Stimulated activated memory B cell treated with anti-CD40 and anti-IgM and Interleukin-4, amounts not matched to agents 10 μg/mL and 1 μg/mL and 100 μg/mL, for 72 hours (primary cell): Measurements from ENCODE around the gene LHFPL5.

ENCODE experiments used
- ATAC-seq: fragments of 150-1000 bp; cut with Tn5 transposase; 2 replicates; pipeline ENCODE4 v1.10.0; 2021
- H3K27ac Mint-ChIP-seq: one replicate; pipeline ENCODE4 v1.8.0; 2022; ENCODE audit warnings: mild to moderate bottlenecking, mixed read lengths
- H3K27me3 Mint-ChIP-seq: one replicate; pipeline ENCODE4 v1.8.0; 2022; ENCODE audit warnings: mixed read lengths
- H3K36me3 Mint-ChIP-seq: one replicate; pipeline ENCODE4 v1.8.0; 2022; ENCODE audit warnings: mixed read lengths
- H3K4me1 Mint-ChIP-seq: one replicate; pipeline ENCODE4 v1.8.0; 2022; ENCODE audit warnings: mixed read lengths
- H3K4me3 Mint-ChIP-seq: one replicate; pipeline ENCODE4 v1.8.0; 2022; ENCODE audit warnings: mild to moderate bottlenecking, moderate library complexity, mixed read lengths
- H3K9me3 Mint-ChIP-seq: one replicate; pipeline ENCODE4 v1.8.0; 2022; ENCODE audit warnings: mixed read lengths

LHFPL5 gene

DNA sequence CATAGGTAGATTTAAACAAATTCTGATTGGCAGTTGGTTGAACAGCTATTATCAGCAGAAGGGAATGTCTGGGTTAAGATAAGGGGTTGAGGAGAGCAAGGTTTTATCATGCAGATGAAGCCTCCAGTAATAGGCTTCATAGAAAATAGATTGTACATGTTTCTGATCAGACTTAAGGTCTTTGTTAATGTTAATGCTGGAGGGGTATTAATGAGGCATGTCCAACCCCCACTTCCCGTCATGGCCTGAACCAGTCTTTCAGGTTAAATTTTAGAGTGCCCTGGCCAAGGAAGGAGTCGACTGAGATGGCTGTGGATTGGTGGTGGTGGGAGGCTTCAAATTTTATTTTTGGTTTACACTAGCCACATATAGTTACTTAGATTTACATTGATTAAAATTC lies 21.0 kb upstream of the LHFPL5 start:
- Mint-ChIP-seq H3K4me3 (no peak overlapping the region), H3K9me3 (no peaks in the 10 kb centered on the region), H3K36me3 (no peaks in the 10 kb centered on the region), H3K27ac (no peak overlapping the region), H3K4me1 (no peaks in the 10 kb centered on the region), H3K27me3 (peaks cover 73% of the 10 kb centered on the region)
- ATAC-seq: no peak

DNA sequence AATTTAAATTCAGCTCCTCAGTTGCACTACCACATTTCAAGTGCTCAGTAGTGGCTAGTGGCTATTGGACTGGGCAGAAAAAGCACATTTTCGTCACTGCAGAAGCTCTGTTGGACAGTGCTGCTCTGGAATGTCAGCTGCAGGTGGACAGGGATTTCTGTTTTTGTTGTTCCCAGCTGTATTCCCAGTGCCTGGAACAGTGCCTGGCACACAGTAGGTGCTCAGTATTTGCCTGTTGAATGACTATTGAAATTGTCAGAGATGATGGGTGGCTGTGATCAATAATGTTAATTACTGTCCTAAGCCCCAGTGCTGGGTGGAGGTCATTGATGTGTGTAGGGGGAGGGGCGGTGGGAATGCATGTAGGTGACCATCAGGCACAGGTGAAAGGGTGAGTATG lies 18.9 kb upstream of the LHFPL5 start:
- ATAC-seq: no peak
- H3K4me3 Mint-ChIP-seq: no peak overlapping the region
- no peak overlapping the region for H3K27ac Mint-ChIP-seq
- no peaks in the 10 kb centered on the region for H3K36me3 Mint-ChIP-seq
- no peaks in the 10 kb centered on the region for H3K4me1 Mint-ChIP-seq
- no peaks in the 10 kb centered on the region for H3K9me3 Mint-ChIP-seq
- peaks cover 79% of the 10 kb centered on the region for H3K27me3 Mint-ChIP-seq

DNA sequence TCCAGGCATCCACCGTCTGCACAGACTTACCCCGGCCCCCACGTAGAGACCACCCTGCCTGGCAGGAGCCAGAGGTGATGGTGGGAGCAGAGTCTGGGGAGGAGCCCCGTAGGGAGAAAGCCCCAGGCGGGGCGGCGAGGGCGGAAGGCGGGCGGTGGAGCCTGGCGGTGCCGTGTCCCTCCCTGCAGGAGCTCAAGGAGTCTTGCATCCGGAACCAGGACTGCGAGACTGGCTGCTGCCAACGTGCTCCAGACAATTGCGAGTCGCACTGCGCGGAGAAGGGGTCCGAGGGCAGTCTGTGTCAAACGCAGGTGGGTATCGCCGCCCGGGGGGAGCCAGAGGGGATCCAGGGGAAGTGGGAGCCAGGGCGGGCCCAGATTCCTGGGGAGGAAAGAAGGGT lies 18.3 kb upstream of the LHFPL5 start:
- H3K4me3 Mint-ChIP-seq: no peak overlapping the region
- no peak for ATAC-seq
- no peaks in the 10 kb centered on the region for H3K9me3 Mint-ChIP-seq
- peaks cover 74% of the 10 kb centered on the region for H3K27me3 Mint-ChIP-seq
- H3K4me1 Mint-ChIP-seq: no peaks in the 10 kb centered on the region
- no peak overlapping the region for H3K27ac Mint-ChIP-seq
- H3K36me3 Mint-ChIP-seq: no peaks in the 10 kb centered on the region

DNA sequence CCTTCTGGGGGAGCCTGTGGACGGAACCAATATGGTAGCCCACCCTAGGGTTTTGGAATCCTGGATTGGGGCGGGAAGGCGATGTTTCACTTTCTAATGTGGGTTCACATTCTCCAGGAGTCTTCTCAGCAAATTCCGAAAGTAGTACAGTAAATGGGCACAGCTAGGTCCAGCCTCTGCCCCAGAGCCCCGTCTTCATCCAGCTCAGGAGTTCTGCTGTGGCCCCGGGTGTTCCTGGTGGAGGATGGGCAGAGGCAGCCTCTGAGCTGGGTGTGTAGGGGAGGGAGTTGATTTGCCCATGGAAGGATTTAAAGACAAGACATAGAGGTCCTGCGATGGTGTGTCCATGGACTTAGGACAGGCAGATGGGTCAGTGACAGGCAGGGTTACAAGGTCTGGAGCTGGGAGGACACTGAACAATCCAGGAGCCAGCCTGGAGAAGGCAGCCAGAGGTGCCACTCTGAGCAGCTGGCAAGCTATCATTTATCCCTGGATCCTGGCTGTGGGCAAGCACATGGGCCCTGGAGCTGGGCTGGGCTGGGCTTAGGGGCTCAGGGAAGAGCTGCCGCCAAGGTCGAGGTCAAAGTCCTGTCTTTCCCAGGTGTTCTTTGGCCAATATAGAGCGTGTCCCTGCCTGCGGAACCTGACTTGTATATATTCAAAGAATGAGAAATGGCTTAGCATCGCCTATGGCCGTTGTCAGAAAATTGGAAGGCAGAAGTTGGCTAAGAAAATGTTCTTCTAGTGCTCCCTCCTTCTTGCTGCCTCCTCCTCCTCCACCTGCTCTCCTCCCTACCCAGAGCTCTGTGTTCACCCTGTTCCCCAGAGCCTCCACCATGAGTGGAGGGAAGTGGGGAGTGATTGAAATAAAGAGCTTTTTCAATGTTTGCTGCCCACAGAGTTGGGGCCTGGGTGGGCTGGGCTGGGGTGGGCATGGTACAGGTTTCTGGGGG lies 17.6 kb upstream of the LHFPL5 start:
- H3K9me3 Mint-ChIP-seq: no peaks in the 10 kb centered on the region
- ATAC-seq: no peak

DNA sequence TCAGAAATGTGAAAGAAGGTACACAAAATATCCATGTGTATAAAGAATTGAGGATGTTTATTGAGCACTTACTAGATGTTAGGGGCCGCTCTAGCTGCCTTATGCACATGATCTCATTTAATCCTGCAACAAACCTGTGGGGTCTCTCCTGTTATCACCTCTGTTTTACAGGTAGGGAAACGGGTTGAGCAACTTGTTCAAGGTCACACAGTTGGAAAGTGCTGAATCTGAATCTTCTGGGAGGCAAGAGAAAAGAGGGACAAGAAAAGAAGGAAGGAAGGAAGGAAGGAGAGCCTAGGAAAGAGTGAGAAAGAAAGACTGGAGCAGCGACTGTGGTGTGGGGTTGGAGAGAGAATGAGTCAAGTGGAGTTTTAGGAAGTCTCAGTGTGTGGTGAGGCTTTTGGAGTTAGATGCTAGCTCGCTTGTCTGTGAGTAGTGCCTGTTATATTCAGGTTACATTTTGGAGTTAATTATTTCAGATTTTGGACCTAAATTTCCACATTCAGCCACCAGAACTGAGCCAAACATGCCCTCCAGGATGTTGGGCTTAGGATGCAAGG lies 16.6 kb upstream of the LHFPL5 start:
- no peaks in the 10 kb centered on the region for H3K9me3 Mint-ChIP-seq
- no peak overlapping the region for H3K27ac Mint-ChIP-seq
- no peaks in the 10 kb centered on the region for H3K4me1 Mint-ChIP-seq
- ATAC-seq: no peak
- H3K4me3 Mint-ChIP-seq: no peak overlapping the region
- H3K36me3 Mint-ChIP-seq: no peaks in the 10 kb centered on the region
- peaks cover 60% of the 10 kb centered on the region for H3K27me3 Mint-ChIP-seq

More for the DNA sequence above, 17.6 kb upstream of the LHFPL5 start:
- no peak overlapping the region for H3K27ac Mint-ChIP-seq
- no peak overlapping the region for H3K4me3 Mint-ChIP-seq
- H3K27me3 Mint-ChIP-seq: peaks cover 67% of the 10 kb centered on the region
- H3K4me1 Mint-ChIP-seq: no peaks in the 10 kb centered on the region
- H3K36me3 Mint-ChIP-seq: no peaks in the 10 kb centered on the region

DNA sequence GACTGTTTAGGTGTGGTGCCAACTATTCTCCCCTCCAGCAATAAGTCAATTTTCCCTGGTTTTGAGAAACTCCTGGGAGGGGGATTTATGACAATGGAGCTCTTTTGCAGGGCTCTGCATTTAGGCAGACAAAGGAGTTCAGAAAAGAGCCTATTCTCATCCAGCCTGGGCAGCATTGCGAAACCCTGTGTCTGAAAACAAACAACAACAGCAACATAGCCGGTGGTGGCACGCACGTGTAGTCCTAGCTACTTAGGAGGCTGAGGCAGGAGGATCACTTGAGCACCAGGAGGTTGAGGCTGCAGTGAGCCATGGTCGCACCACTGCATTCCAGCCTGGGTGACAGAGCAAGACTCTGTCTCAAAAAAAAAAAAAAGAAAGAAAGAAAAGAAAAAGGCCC lies 14.5 kb upstream of the LHFPL5 start:
- Mint-ChIP-seq H3K27me3 (peaks cover 48% of the 10 kb centered on the region), H3K9me3 (no peaks in the 10 kb centered on the region), H3K36me3 (no peaks in the 10 kb centered on the region), H3K4me1 (no peaks in the 10 kb centered on the region), H3K4me3 (no peak overlapping the region), H3K27ac (no peak overlapping the region)
- ATAC-seq: no peak

DNA sequence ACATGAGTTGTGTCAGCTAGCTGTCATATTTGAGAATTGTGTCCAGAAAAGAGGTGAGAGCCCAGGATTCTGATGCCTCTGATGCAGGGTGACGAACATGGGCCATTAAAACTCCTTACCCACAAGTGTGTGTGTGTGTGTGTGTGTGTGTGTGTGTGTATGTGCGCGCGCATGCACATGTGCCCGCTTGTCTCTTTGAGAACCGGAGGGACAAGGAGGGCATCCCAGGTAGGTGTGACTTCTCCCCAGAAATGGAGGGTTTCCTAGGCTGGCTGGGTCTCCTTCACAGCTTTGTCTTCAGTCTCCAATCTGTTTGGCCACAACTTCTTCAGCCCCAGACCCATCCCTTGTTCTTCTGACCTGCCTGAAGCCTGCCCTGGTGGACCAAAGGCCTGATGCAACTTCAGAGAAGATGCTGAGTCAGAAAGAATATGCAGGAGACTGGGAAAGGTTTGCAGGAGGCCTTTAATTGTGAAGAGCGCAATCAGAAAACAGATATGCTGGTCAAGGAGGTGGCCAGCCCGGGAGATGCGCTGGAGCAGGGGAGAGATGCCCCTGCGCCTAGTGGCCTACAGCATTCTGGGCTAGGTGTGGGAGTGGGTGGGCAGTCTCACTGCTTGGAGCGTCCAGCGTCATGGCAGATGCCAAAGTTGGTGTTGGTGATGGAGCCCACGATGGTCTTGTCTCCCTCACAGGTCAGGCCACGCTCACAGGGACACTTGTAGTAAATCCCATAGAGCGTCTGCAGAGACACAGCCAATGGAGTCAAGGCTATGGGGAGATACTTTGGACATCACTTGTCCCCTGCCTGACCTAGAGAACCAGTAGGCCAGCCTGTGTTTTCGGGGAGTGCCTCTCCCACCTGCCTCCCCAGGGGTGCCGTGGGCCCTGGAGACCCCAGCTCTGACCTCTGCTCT lies 10.4 kb upstream of the LHFPL5 start:
- ATAC-seq: no peak
- H3K9me3 Mint-ChIP-seq: no peaks in the 10 kb centered on the region
- H3K4me1 Mint-ChIP-seq: no peaks in the 10 kb centered on the region
- peaks cover 27% of the 10 kb centered on the region for H3K27me3 Mint-ChIP-seq
- no peak overlapping the region for H3K27ac Mint-ChIP-seq
- H3K4me3 Mint-ChIP-seq: no peak overlapping the region
- no peaks in the 10 kb centered on the region for H3K36me3 Mint-ChIP-seq

DNA sequence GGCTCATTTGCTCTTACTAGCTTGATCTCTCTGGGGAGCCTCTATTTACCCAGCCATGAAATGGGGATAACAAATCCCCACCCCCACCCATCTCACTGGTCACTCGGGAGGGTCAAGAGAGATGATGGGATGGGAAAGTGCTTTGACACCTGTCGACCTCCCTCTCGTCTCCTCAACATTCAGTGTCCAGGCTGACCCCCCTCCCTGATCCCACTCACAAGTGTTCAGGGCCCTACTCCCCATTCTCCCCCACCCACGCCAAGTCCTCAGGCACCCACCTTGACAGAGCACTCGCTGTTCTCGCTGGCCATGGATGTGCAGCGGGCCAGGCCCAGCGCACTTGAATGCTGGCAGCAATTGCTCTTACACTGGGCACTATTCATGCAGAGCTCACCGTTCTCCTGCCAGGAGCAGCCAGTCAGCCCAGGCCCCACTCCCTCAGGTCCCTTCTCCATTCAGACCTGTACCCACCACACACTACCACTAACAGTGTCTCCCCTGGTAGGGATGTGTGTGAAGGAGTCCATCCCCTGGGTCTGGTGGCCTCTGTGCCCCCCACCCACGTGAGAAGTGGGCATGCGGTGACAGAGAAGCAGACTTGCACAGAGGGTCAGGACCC lies 9.6 kb upstream of the LHFPL5 start:
- no peaks in the 10 kb centered on the region for H3K9me3 Mint-ChIP-seq
- H3K27me3 Mint-ChIP-seq: peaks cover 20% of the 10 kb centered on the region
- H3K4me1 Mint-ChIP-seq: no peaks in the 10 kb centered on the region
- H3K36me3 Mint-ChIP-seq: no peaks in the 10 kb centered on the region
- H3K27ac Mint-ChIP-seq: no peak overlapping the region
- no peak overlapping the region for H3K4me3 Mint-ChIP-seq
- ATAC-seq: peak; percentile 49

DNA sequence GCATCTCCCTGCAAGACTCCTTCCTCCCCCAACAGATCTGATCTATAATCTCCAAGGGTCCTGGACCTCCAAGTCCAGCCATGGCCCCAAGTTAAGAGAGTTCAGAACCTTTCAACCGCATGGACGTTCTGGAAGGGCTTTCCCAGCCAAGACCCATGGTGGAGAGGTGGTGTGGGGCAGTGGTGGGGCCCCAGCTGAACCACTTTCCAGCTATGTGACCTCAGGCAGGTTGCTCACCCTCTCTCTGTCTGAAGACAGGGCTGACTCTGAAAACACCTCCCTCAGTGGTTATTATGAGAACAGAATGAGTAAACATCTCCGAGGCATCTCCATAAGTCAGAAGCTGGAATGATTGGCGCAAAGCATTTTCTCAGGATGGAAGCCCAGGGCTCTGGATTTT lies 8.9 kb upstream of the LHFPL5 start:
- Mint-ChIP-seq H3K4me3 (no peak overlapping the region), H3K9me3 (no peaks in the 10 kb centered on the region), H3K36me3 (no peaks in the 10 kb centered on the region), H3K27me3 (peaks cover 14% of the 10 kb centered on the region), H3K27ac (no peak overlapping the region), H3K4me1 (no peaks in the 10 kb centered on the region)
- no peak for ATAC-seq

DNA sequence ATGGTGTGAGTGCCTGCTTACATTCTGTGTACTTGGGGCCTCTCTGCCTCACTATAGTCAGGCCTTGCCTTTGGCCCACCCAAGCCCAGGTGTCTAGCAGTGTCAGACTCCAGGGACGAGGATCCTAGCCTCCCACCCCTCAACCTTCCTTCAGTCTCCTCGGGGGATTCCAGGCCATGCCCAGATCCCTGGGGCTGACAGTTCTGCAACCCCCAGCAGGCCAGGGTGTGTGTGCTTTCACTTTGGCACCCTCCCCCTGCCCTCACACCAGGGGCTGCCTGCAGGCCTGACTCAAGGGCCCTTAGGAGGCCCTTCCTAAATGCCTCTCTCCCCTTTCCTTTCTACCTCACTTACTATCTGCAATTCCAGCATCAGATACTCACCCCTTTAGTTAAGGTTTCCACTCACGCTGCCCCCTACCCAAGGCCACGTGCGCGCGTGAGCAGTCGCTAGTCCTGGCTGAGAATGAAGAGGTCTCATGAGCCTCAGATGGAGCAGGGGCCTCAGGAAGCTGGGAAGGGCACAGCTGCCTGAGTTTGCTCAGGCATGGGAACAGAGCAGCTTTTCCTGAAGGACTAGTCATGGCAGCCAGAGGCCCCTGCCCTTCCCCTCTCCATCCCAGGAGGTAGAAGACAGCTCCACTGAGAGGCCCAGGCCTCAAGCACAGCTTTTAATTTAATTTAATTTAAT lies 7.2 kb upstream of the LHFPL5 start:
- no peak for ATAC-seq
- H3K27ac Mint-ChIP-seq: no peak overlapping the region
- no peaks in the 10 kb centered on the region for H3K4me1 Mint-ChIP-seq
- no peaks in the 10 kb centered on the region for H3K9me3 Mint-ChIP-seq
- no peak overlapping the region for H3K4me3 Mint-ChIP-seq
- H3K27me3 Mint-ChIP-seq: peaks cover 14% of the 10 kb centered on the region
- no peaks in the 10 kb centered on the region for H3K36me3 Mint-ChIP-seq

DNA sequence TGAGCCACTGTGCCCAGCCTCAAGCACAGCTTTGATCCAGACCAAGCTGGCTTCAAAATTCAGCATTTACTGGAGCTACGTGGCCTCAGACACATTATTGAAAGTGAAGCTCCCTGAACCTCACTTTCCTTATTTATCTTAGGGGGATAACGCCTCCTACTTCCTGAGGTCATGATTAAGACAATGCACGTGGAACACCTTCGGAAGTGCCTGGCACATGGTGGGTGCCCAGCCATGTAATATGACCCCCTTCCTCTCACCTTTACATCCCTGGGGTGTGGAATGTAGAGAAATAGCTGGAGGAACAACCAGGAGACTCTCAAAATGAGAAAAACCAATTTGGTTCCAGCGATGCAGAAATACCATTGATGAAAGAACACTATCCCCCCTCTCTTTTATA lies 6.4 kb upstream of the LHFPL5 start:
- no peaks in the 10 kb centered on the region for H3K9me3 Mint-ChIP-seq
- no peaks in the 10 kb centered on the region for H3K36me3 Mint-ChIP-seq
- H3K4me1 Mint-ChIP-seq: no peaks in the 10 kb centered on the region
- H3K27me3 Mint-ChIP-seq: peaks cover 14% of the 10 kb centered on the region
- no peak for ATAC-seq
- H3K27ac Mint-ChIP-seq: no peak overlapping the region
- H3K4me3 Mint-ChIP-seq: no peak overlapping the region

DNA sequence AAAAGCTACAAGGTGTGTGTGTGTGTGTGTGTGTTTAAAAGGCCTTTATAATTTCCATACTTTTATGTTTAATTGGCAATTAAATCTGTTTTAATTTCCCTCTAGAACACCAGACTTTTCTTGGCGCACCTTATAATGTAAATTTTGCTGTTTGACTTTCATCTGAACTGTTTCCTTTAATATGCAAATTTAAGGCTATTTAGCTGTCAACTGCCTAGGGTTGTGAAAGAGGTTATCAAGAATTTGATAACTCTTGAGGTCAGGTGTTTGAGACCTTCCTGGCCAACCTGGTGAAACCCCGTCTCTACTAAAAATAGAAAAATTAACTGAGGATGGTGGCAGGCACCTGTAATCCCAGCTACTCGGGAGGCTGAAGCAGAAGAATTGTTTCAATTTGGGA lies 4.0 kb upstream of the LHFPL5 start:
- Mint-ChIP-seq H3K36me3 (no peaks in the 10 kb centered on the region), H3K9me3 (no peaks in the 10 kb centered on the region), H3K4me1 (peaks cover 8% of the 10 kb centered on the region), H3K27ac (no peak overlapping the region), H3K4me3 (no peak overlapping the region), H3K27me3 (peaks cover 25% of the 10 kb centered on the region)
- ATAC-seq: no peak

DNA sequence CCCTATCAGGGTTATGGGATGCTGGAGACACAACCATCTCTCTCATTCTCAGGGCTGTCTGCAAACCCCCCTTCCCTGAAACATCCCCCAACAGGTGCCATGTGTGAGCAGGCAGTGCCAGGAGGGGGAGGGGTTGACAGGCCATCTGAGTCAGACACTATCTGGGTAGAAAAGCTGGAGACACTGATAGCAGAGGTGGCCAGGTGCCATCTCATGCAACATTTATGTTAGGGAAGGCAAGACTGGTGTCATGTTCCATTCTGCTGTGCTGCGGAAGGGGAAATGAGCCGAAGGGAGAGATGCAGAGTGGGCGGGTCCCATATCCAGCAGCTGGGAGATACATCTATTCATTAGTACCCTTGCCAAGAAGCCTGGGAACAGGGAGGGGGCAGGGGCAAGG lies 3.5 kb downstream of the LHFPL5 start:
- H3K36me3 Mint-ChIP-seq: no peaks in the 10 kb centered on the region
- H3K9me3 Mint-ChIP-seq: no peaks in the 10 kb centered on the region
- H3K27ac Mint-ChIP-seq: no peak overlapping the region
- no peak for ATAC-seq
- H3K4me1 Mint-ChIP-seq: peaks cover 8% of the 10 kb centered on the region
- peaks cover 64% of the 10 kb centered on the region for H3K27me3 Mint-ChIP-seq
- no peak overlapping the region for H3K4me3 Mint-ChIP-seq

DNA sequence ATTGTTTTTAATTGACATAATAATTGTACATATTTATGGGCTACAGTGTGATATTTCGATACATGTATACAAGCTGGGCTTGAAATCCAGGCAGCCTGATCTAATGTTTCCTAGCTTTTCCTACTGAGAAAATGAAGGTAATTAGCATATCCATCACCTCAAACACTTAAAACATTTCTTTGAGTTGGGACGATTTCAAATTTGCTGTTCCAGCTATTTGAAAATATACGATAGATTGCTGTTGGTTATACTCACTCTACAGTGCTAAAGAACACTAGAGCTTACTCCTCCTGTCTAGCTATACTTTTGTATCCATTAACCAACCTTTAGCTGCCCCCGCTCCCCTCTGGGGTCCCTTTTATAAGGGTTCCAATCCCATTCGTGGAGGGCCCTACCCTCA lies 4.7 kb downstream of the LHFPL5 start:
- Mint-ChIP-seq H3K27me3 (peaks cover 60% of the 10 kb centered on the region), H3K4me1 (peaks cover 8% of the 10 kb centered on the region), H3K36me3 (no peaks in the 10 kb centered on the region), H3K27ac (no peak overlapping the region), H3K9me3 (no peaks in the 10 kb centered on the region), H3K4me3 (no peak overlapping the region)
- ATAC-seq: no peak
